Endometrial microvascular endothelial cells (primary cell): ENCODE data around the gene VAX1. TPM values are rescaled to one million over a fixed set of nuclear protein-coding genes. Genes with fewer than 3 reads are reported as not detected.

Source experiments
- in situ Hi-C: cut with HindIII; loops from 2 replicates; pipeline ENCODE4 v1.10.0; 2017; ENCODE audit warnings: low sequenced_read_pairs, low pct_unique_long_range_greater_than_20kb; ENCODE audit errors: inconsistent ontology term
- total RNA-seq: library from RNA; depleted of rRNA; stranded (reverse); fragments of >200 nt; gene quantifications from one replicate; pipeline ENCODE4 v1.2.3, GENCODE V29; 2015; ENCODE audit errors: inconsistent ontology term

VAX1 gene
- total RNA-seq, 1 donor from 2014 or later = not detected

DNA sequence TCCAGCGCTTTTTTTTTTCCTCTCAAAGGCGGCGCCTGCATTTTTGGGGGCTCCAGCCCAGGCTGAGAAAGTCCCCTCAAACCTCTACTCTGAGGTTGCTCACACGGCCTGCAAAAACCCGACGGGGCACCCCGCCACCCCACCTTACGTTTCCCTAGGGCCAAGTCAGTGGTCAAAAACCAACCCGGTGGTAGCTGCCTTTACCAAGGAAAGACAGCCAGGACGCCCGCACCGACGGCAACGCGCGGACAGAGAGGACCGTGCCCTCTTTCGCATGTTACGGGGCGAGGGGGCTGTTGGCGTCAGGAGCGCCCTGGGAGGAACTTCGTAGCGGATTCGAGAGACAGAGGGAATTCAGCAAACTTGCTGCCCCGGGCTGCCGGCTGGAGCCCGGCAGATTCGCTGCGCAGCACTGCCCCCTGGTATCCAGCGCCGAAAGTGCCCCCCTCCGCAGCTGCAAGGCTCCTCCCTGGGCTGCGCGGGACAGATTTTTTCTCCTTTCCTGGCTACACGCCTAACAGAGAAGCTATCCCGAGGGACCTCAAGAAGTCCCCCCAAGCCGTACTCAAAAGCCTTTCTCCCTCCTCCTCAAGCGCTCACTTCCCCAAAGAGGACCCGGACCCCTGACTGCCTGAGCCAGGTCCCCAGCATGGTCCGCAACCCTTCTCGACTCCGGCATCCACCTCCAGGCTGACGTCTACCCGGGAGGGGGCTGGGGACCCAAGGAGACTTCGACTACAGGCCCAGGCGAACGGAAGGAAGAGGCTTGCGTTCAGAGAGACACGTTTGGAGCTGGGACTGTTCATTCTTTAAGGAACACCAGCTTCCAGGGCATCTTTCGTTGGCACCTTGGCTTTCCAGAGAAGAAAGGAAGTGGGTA is 27.7 kb upstream of the VAX1 start:
- in situ Hi-C loops = loop anchor here (25.0 kb wide), 1 partner anchor 328 kb away; the partner anchor contains the start of gene ENO4

DNA sequence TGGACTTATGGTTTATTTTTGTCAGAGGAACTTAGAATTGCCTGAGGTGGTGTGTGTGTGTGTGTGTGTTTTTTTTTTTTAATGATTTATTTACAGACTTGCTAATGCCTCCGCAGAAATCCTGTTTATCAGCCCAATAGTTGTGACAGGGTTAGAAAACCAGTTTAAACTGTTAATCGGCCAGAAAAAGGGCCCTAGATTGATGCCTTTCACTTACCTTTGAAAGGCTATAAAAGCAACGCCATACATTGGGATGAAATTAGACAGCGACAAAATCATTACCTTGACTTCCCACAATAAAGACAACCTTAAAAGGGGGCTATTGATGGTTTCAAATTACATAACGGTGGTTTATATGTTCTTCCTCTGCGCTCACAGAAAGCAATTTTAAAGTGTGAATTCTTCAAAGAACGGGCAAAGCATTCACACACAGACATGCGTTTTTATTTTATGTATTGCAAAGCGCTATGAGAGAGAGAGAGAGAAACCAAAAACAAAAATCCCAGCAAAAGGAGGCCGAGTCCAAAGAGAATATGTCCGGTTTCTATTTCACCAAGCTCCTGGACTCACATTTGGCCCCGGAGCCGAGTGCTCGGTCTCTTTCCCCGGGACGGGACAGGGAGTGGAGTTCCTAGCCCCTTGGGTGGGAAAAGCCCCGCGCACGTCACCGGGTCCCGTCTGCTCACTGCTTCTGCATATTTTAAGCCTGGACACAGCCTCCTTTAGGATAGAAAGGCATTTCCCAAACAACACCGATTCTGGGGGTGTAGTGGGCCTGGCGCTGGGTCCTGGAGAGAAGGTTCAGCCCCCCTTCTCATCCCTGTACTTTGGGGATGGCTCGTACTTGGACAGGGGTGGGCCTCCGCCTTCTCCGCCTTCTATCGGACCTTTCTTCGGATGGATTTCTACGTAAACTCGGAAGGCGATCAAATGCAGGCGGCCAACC is 26.8 kb upstream of the VAX1 start:
- in situ Hi-C loops = loop anchor here (25.0 kb wide), 1 partner anchor 328 kb away; the partner anchor contains the start of gene ENO4

DNA sequence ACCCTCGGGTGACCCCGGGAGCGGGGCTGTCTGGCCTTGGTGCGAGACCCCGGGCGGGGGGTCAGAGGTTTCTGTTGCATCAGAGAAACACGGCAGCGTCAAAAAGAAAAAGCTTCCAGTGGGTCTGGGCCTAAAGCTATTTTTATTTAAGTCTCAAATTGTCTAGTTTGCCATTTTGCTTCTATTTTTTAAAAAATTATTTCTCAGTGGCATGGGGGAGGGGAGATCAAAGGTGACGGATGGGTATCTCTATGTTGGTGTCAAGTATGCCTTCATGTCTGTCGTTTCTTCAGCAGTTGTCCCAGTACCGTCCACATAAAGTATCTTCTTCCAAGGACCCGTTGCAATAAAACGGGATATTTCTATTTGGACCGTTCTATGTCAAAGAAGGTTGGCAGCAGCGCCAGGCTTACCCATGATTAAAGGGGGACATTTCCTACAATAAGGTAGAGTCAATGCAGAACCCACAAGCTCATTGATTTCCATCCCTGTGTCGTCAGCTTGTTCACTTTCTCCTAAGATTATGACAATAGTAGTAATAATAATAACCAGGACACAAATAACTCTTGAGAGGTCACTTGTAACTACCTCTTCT is 26.0 kb upstream of the VAX1 start:
- in situ Hi-C loops = loop anchor here (25.0 kb wide), 1 partner anchor 327 kb away; the partner anchor contains the start of gene ENO4

DNA sequence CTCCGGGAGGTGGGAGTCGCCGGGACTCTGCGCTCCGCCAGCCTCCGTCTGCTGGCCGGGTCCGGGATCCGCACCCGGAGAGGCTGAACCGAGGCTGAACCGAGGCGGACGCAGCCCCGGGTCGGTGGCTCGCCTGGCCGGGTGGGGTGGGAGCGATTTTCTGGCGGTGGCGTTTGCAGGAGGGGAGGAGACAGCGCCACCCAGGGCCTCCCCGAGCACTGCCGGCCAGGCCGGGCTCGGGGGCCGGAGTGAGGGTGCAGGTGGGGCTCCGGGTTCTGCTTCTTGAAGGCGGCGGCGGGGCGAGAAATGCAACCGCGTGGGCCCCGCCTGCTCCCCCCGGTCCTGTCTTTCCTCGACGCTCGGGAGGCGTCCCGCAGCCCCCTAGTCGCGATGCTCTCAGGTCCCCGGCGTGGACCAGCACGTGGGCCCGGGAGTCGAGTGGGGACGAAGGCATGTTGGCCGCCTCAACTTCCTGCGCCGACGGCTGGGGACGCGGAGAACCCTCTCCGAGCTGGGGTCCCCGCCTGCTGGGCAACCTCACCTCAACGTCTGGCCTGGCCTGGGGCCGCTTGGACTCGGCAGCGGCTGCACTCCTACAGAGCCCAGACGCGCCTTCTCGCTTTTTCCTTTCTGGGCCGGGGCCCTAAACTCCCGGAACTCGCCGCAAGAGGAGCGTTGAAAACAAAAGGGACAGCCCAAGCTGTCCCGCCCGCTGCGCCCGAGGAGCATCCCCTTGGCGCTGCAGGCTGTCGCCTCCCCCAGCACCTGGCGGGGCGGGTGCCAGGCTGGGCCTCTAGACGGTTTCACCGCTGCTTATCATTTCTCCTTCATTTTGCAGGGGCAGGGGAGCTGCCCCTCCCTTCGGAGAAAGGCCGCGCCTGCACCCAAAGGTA is 25.2 kb upstream of the VAX1 start:
- in situ Hi-C loops = loop anchor here (25.0 kb wide), 1 partner anchor 326 kb away; the partner anchor contains the start of gene ENO4

DNA sequence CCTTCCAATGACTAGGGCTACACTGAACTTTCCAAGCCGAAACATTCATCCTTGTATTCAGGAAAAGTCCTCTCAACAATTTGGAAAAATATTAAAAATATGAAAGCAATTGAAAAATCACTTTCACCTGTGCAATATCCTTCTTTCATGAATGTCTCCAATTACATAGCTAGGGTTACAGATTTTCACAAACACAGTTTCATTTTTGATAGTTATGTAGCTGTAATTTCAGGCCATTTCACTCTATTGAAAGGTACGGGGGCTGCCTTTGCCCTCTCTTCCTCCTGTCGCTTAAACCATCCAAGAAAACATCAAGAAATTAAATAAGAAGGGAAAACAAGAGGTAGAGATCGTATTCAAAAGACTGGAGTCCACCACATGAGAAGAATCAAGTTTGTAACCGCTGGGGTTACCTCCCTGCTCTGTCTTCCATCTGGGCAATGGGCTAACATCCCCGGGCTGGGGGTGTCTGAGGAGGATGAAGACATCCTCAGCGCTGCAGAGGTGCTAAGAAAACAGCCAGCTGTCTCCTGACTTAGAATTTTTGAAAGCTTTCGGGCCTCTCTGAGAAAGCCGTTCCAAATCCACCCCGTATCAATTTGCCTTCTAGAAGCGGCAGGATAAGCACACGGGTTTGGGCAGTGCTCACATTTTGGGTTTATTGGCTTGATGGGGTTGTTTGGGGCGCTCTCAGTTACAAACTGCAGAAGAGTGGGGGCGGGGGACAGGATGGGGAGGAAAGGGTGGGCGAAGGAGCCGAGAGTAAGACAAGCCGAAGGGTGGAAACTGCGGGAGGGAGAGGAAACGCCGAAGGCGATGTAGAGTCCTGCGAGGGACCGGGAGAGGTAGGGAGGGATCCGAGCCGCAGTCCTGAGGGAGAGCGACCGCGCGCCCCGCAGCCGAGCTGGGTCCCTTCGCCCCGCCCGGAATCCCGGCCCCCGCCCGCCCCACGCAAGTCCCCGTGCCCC is 24.3 kb upstream of the VAX1 start:
- in situ Hi-C loops = loop anchor here (25.0 kb wide), 1 partner anchor 325 kb away; the partner anchor contains the start of gene ENO4

DNA sequence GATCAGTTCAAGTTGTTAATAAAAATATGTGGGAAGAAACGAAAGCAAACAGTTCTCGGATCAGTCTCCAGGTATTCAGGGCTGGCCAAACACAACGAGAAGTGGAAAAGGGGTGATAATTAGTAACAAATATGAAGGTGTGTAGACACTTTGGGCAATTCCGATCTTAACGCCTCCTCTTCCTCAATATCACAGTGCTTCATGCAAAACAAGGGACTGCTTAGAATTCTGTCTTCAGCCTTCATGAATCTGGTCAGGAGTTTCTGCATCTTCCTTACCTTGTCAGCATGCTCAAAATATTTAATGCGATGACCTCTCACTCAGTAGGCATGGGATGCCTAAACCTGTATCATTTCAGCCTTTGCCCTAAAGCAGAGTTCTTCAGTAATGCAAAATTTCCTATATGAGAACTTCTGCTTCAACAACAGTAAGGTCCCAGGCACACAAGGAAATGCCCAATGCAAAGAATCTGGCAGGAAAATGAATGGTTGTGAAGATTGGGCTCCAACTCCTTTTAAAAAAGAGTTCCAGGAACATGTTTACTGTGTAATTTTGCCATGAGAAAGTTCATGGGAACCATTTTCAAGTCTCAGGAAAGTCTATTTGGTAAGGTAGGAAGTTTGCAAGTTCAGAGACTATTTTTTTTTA is 23.4 kb upstream of the VAX1 start:
- in situ Hi-C loops = loop anchor here (25.0 kb wide), 1 partner anchor 324 kb away; the partner anchor contains the start of gene ENO4

DNA sequence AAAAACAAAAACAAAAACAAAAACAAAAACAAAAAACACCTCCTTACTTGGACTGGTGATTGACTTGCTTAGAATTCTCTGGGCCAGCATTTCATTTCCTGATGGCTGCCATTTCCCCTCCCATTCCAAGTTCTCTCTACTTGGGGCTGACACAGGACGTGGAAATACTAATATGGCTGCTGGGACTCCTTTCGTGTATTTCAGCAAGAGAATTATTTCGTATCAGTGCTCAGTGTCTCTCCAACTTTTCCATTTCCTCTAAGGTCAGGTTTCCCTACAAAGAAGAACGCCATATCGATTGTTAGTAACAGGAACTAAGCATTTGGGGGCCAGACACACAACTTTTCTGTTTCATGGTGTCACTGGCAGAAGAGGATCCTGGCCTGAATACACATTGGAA is 22.5 kb upstream of the VAX1 start:
- in situ Hi-C loops = loop anchor here (25.0 kb wide), 1 partner anchor 323 kb away; the partner anchor contains the start of gene ENO4

DNA sequence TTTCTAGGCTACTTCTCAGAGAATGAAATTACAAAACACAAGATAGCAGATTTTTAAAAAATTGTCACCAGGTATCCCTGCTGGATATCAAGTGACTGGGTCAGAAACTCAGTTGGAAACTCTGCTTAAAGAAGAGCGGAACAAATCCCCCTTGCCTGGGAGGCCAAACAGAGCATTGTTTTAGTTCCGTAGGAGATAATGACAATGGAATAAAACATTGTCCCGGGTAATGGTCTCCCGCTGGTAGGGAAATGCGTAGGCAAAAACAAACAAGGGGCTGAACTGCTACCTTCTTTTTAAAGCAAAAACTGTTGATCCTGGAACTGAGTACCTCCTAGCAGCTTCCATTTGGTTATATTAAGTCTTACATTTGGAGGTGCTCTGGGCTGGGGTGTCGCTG is 21.3 kb upstream of the VAX1 start:
- in situ Hi-C loops = loop anchor here (25.0 kb wide), 1 partner anchor 322 kb away; the partner anchor contains the start of gene ENO4

DNA sequence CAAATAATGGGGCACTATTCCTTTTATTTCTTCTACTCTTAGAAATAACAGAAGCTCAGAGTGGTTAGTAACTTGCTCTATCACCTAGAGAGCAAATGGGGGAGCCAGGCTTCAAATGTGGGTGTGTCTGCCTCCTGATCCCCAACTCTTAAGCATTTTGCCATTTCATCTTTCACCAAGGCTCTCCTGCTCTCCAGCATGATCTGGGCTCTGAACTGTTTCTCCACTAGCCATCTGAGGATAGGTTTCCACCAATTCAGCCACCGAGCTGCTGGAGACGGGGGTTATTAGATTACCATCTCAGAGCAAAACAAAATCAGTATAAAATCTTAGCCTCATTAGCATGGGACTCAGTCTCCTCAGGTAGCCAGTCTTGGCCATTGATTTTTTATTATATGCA is 20.2 kb upstream of the VAX1 start:
- in situ Hi-C loops = loop anchor here (25.0 kb wide), 1 partner anchor 321 kb away; the partner anchor contains the start of gene ENO4

DNA sequence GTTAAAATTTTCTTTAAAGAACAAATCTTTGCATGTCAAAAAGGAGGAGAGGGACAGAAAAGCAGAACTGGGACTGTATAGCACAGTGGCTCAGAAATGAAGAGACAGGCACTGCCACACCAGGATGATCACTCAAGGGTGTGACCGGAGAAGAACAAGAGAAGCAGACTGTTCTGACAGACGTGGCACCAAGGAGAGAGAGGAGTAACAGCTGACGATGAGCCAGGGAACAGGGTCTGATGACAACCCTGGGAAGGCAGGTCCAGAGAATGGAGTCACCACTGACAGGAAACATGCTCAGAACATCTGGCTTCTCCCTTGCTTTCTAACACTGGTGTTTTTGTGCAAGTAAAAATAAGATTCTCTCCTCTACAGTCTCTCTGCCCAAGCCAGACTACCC is 14.6 kb upstream of the VAX1 start:
- in situ Hi-C loops = loop anchor here (25.0 kb wide), 1 partner anchor 315 kb away; the partner anchor contains the start of gene ENO4

DNA sequence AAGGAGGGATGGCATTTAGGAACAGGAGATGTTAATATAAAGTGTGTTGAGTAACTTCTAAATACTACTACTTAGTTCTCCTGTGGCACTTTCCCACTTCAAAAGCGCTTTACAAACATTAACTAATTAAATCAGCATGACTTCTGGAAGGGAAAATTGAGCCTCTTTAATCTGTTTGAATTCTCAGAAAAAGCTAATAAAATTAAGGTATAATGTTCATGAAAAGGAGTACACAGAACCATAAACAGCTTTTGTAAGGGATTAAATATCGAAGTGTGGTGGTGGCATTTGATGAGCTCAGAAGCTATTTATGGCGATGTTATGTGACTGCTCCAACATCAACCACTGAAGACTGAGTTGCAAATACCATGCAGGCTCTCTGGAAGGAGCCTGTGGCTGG is 10.2 kb upstream of the VAX1 start:
- in situ Hi-C loops = no loop called here

DNA sequence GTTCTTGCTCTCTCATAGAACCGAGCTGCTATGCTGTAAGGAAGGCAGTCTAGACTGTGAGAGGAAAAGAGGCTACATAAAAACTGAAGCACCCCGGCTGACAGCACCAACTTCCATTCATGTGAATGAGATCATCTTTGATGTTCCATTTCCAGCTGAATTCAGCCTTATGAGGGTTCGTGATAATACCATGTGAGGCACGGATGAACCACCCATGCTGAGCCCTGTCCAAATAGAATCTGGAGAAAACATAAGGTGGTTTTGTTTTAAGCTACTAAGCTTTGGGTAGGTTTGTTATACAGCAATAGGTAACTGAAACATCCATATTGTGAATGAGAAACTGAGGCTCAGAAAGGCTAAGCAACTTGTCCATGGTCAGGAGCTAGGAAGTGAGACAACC is 6.9 kb upstream of the VAX1 start:
- in situ Hi-C loops = no loop called here

DNA sequence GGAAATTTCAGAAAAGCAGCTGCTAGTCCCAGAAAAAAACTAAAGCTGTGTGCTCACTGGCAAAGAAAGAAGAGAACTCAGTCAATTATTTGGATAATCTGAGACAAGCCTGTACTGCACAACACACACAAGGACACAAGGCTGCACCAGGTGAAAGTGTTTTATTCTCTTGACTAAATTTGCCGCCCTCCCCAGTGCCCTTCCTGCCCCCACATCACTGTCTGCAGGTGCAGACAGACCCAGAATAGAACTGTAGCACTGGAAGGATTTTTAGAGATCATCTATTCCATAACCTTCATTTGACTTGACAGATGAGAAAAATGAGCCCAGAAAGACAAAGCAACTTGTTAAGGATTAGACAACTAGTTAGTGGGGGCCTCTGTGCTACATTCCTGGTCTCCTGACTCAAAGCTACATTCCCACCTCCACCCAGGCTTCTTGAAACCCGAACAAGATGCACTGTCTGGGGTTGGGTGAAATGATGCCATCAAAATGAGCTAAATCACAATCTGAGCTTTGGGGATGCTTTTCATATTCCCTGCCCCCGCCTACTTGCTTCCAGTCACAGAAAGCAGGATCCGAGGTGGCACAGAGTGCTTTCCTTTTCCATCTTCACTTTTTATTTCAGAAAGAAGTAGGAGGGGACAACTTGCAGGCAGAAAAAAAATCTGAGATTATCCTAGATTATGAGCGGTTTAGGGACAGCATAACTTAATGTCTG is 5.2 kb upstream of the VAX1 start:
- in situ Hi-C loops = no loop called here

DNA sequence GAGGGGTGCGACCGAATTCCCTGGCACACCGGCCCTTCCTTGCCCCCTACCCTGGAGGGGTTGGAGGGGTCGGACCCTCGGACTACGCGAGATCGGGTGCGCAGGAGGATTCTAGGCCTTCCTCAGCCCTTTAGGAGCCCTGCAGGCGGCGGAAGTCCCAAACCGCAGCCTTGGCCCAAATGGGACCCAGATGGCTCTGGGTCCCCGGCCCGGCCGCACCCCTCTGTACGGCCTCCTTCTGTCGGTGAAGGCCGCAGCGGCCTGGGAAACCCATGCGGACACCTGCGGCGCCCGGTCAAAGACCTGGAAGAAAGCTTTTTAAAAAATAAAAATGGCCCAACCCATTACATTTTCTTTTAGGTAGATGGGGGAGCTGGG is 2.4 kb upstream of the VAX1 start:
- in situ Hi-C loops = no loop called here

DNA sequence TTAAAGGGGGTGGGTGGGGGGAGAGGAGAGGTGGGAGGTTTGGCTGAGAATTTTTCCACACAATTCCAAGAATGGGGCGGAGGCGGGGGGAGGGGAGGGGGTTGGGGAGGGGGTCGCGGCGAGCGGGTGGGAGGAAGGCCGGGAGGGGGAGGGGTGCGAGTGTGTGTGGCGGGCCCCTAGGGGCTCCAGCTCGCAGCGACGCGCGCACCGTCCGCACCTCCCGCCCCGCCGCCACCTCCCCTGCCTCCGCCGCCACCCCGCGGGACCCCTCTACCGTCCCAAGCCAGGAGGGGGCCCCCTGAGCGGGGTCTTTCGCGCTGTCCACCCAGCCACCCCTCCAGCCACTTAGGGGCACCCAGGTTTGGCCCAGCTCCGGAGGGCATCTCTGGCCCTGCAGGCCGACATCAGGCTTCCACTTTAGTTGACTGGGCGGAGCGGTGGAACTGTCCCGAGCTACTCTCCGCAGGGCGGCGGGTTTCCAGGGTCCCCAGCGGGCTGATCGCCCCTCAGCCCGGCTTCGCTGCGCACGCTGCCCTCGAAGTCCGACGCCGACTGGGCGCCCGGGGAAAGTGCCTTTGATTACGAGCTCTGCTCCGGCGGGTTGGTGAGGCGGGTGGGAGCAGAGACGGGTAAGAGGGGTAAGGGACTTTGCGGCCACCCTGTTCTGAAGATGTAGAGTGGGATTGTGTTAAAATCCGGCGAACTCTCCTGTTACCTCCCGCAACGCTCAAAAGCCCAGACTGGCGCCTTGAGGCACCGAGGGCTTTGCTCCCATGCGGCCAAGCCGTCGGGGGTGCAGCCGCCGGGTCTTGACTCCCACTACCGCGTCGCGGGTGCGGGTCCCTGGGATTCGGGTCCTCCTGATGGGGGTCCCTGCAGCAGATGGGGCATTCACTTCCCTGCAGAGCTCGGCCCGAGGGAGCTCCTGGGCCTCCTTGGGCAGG is 1.8 kb upstream of the VAX1 start:
- in situ Hi-C loops = no loop called here
